Activated CD4-positive, CD25-positive, alpha-beta regulatory T cell treated with anti-CD3 and anti-CD28 coated beads, Interleukin-2, amount 50 U/mL, for 72 hours (primary cell): Measurements from ENCODE around the gene STRBP.

Experiments
- DNase-seq: peaks from one replicate; pipeline ENCODE4 v3.0.0; 2021

Gene STRBP

GRCh38 chr9:123090956-123091355 is 177.4 kb downstream of the STRBP start:
- no peak for DNase-seq

GRCh38 chr9:123090198-123090896 is 178.0 kb downstream of the STRBP start:
- no peak for DNase-seq

- DNase-seq: no peak
Measured at GRCh38 chr9:123089790-123090189, 178.6 kb downstream of the STRBP start.

- no peak for DNase-seq
Measured at GRCh38 chr9:123089040-123089439, 179.3 kb downstream of the STRBP start.

GRCh38 chr9:123087359-123087888 is 181.0 kb downstream of the STRBP start:
- no peak for DNase-seq

- no peak for DNase-seq
Measured at GRCh38 chr9:123085916-123086315, 182.5 kb downstream of the STRBP start.

GRCh38 chr9:123084256-123084655 is 184.1 kb downstream of the STRBP start:
- DNase-seq: no peak

GRCh38 chr9:123083680-123084079 is 184.7 kb downstream of the STRBP start:
- DNase-seq: no peak

- no peak for DNase-seq
Measured at GRCh38 chr9:123081824-123082223, 186.6 kb downstream of the STRBP start.

GRCh38 chr9:123080444-123080843 is 187.9 kb downstream of the STRBP start:
- no peak for DNase-seq

GRCh38 chr9:123074628-123075027 is 193.8 kb downstream of the STRBP start:
- no peak for DNase-seq

- no peak for DNase-seq
Measured at GRCh38 chr9:123073991-123074422, 194.4 kb downstream of the STRBP start.

GRCh38 chr9:123073441-123073840 is 194.9 kb downstream of the STRBP start:
- DNase-seq: no peak

GRCh38 chr9:123072407-123072995 is 195.9 kb downstream of the STRBP start:
- DNase-seq: no peak
